PC-3 (cell line): Measurements from ENCODE around the gene EXOC4. TPM values are rescaled to one million over a fixed set of nuclear protein-coding genes. Genes with fewer than 3 reads are reported as not detected.

ENCODE experiments used
- ATAC-seq: fragments of 200-7000 bp; cut with Tn5 transposase; 2 replicates; pipeline ENCODE4 v1.9.1; 2020; ENCODE audit warnings: mild to moderate bottlenecking, moderate library complexity
- BruUV-seq: library from RNA; stranded (reverse); fragments of 400-500 nt; replicated peaks from 2 replicates; lab custom pipeline; 2021; lab: Mats Ljungman, UMichigan
- CTCF ChIA-PET: fragments of 300-600 bp; sonication (Branson Sonifier 250); formaldehyde crosslinking; loops from one replicate; lab custom pipeline; 2022; ENCODE audit warnings: antibody characterized with exemption; lab: Charles Lee
- POLR2A ChIA-PET: fragments of 300-600 bp; sonication (Branson Sonifier 250); formaldehyde crosslinking; loops from one replicate; lab custom pipeline; 2022; ENCODE audit warnings: antibody characterized with exemption; ENCODE audit not compliant: unreplicated experiment; lab: Charles Lee
- DNase-seq: peaks from one replicate; pipeline ENCODE4 v3.0.0-alpha.2; 2015
- H2AFZ ChIP-seq: fragments of 300-600 bp; sonication (generic); 2 replicates; pipeline ENCODE4 v1.6.0; 2016; ENCODE audit warnings: antibody characterized with exemption, low read length
- H3F3A ChIP-seq: fragments of 300-600 bp; sonication (generic); one replicate; pipeline ENCODE4 v1.6.0; 2017; ENCODE audit warnings: antibody characterized with exemption, low read length, control low read depth, mild to moderate bottlenecking; ENCODE audit not compliant: unreplicated experiment
- H3K27ac ChIP-seq: fragments of 300-600 bp; sonication (generic); 2 replicates; pipeline ENCODE4 v1.5.1; 2016; ENCODE audit warnings: mild to moderate bottlenecking, low read length
- H3K27me3 ChIP-seq: fragments of 300-600 bp; sonication (generic); 2 replicates; pipeline ENCODE4 v1.6.1; 2016; ENCODE audit warnings: low read length, mixed read lengths
- H3K36me3 ChIP-seq: fragments of 300-600 bp; sonication (generic); 2 replicates; pipeline ENCODE4 v1.6.1; 2016; ENCODE audit warnings: low read depth, mixed run types, low read length, mixed read lengths
- H3K4me1 ChIP-seq: fragments of 300-600 bp; sonication (generic); 2 replicates; pipeline ENCODE4 v1.5.1; 2016; ENCODE audit warnings: low read length; ENCODE audit not compliant: insufficient read depth
- H3K4me2 ChIP-seq: fragments of 300-600 bp; sonication (generic); 2 replicates; pipeline ENCODE4 v1.6.0; 2016; ENCODE audit warnings: low read length
- H3K4me3 ChIP-seq: fragments of 300-600 bp; sonication (generic); 2 replicates; pipeline ENCODE4 v1.5.1; 2016; ENCODE audit warnings: mild to moderate bottlenecking, low read length, mixed read lengths
- H3K79me2 ChIP-seq: fragments of 300-600 bp; sonication (generic); 2 replicates; pipeline ENCODE4 v1.6.1; 2017; ENCODE audit warnings: low read length, mixed read lengths
- H3K9ac ChIP-seq: fragments of 300-600 bp; sonication (generic); 2 replicates; pipeline ENCODE4 v1.6.0; 2016; ENCODE audit warnings: mild to moderate bottlenecking, low read length
- H3K9me2 ChIP-seq: fragments of 300-600 bp; sonication (generic); replicated peaks from 2 replicates; pipeline ENCODE4 v1.6.1; 2016; ENCODE audit warnings: mixed run types, low read length, mixed read lengths
- H3K9me3 ChIP-seq: fragments of 300-600 bp; sonication (generic); 2 replicates; pipeline ENCODE4 v1.6.1; 2016; ENCODE audit warnings: low read length, mixed read lengths
- H4K20me1 ChIP-seq: fragments of 300-600 bp; sonication (generic); 2 replicates; pipeline ENCODE4 v1.6.1; 2016; ENCODE audit warnings: low read length, mixed read lengths
- CTCF ChIP-seq: fragments of 300-600 bp; sonication (generic); conservative IDR thresholded peaks from 2 replicates; pipeline ENCODE4 v1.5.1; 2017; ENCODE audit warnings: antibody characterized with exemption, low read depth, mild to moderate bottlenecking, low read length
- EZH2 ChIP-seq: fragments of 300-600 bp; sonication (generic); IDR thresholded peaks from one replicate; pipeline ENCODE4 v1.6.1; 2017; ENCODE audit warnings: antibody characterized with exemption, mild to moderate bottlenecking, low read length; ENCODE audit not compliant: unreplicated experiment
- EZH2phosphoT487 ChIP-seq: fragments of 300-600 bp; sonication (generic); IDR thresholded peaks from 2 replicates; pipeline ENCODE4 v1.6.1; 2018; ENCODE audit warnings: mild to moderate bottlenecking, antibody characterized with exemption, low read length, borderline replicate concordance
- intact Hi-C: fragments of 100-400 bp; cut with micrococcal nuclease; formaldehyde crosslinking; loops from 2 replicates; pipeline ENCODE4 v1.9.0; 2023
- total RNA-seq: library from RNA; depleted of rRNA; stranded (reverse); fragments of >200 nt; gene quantifications from 2 replicates; pipeline ENCODE4 v1.2.3, GENCODE V29; 2014

EXOC4 gene
- total RNA-seq, 1 experiment from 2014 or later: 43.5 TPM

DNA sequence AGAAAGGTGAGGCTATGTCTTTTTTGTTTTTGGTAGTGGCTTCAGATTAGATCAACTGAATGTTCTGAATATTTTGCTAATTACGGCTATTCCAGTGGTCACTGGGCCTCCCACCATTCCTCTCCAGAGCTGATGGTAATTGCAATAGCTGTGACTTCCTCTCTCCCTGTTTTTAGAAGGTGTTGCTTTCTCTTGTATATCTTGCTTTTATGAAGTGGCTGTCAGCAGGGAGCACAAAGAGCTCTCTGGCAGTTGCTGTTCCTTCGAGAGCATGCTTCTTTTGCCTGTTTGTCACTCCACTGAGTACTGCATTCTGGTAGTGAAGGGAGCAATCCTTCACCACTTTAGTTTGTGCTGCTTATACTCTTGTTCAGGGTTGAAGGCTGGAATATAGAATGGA is 133.3 kb downstream of the EXOC4 start:
- DNase-seq (no peak), ATAC-seq (no peak)
- no peaks in the 10 kb centered on the region for H3K79me2 ChIP-seq
- no peak overlapping the region for H3K27ac ChIP-seq
- H3K9me3 ChIP-seq: no peaks in the 10 kb centered on the region
- H3K4me1 ChIP-seq: no peaks in the 10 kb centered on the region
- no peaks in the 10 kb centered on the region for H3K9me2 ChIP-seq
- no peak overlapping the region for H2AFZ ChIP-seq
- H4K20me1 ChIP-seq: no peaks in the 10 kb centered on the region
- H3K9ac ChIP-seq: no peak overlapping the region
- H3F3A ChIP-seq: no peaks in the 10 kb centered on the region
- CTCF ChIA-PET: no interaction called here
- H3K4me2 ChIP-seq: no peak overlapping the region
- POLR2A ChIA-PET: no interaction called here
- no peak overlapping the region for H3K4me3 ChIP-seq
- no TSS peak for BruUV-seq
- TF ChIP-seq EZH2 (no peak), CTCF (no peak), EZH2phosphoT487 (no peak)
- H3K36me3 ChIP-seq: no peaks in the 10 kb centered on the region
- H3K27me3 ChIP-seq: no peaks in the 10 kb centered on the region
- intact Hi-C loops: no loop called here

DNA sequence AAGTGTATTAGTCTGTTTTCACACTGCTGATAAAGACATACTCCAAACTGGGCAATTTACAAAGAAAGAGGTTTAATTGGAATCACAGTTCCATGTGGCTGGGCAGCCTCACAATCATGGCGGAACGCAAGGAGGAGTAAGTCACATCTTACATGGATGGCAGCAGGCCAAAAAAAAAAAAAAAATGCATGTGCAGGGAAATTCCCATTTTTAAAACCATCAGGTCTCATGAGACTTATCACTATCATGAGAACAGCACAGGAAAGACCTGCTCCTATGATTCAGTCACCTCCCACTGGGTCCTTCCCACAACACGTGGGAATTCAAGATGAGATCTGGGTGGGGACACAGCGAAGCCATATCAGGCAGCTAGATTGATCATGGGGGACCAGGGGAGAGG is 136.8 kb downstream of the EXOC4 start:
- intact Hi-C loops: no loop called here
- POLR2A ChIA-PET: no interaction called here
- H3K9me2 ChIP-seq: no peaks in the 10 kb centered on the region

GRCh38 chr7:133391206-133391605 is 138.3 kb downstream of the EXOC4 start:
- no peak overlapping the region for H3K4me2 ChIP-seq
- no peak overlapping the region for H2AFZ ChIP-seq
- ChIA-PET CTCF (no interaction called here), POLR2A (interaction anchor here (0.6 kb wide), 1 partner anchor 200 kb away, joined by 4 read pairs; no protein-coding TSS in a partner anchor)
- H3K36me3 ChIP-seq: no peaks in the 10 kb centered on the region
- TF ChIP-seq CTCF (no peak), EZH2phosphoT487 (no peak), EZH2 (no peak)
- H3K27ac ChIP-seq: no peak overlapping the region
- H3K27me3 ChIP-seq: no peaks in the 10 kb centered on the region
- BruUV-seq: no TSS peak
- H3K79me2 ChIP-seq: no peaks in the 10 kb centered on the region
- intact Hi-C loops: no loop called here
- no peaks in the 10 kb centered on the region for H4K20me1 ChIP-seq
- ATAC-seq (no peak), DNase-seq (no peak)
- no peak overlapping the region for H3K4me3 ChIP-seq
- H3K9me2 ChIP-seq: no peaks in the 10 kb centered on the region
- H3K4me1 ChIP-seq: no peaks in the 10 kb centered on the region
- no peak overlapping the region for H3K9ac ChIP-seq
- H3K9me3 ChIP-seq: no peaks in the 10 kb centered on the region
- no peaks in the 10 kb centered on the region for H3F3A ChIP-seq

More for the DNA sequence above, 136.8 kb downstream of the EXOC4 start:
- Histone ChIP-seq H2AFZ (no peak overlapping the region), H3K4me2 (no peak overlapping the region), H3K36me3 (no peaks in the 10 kb centered on the region), H4K20me1 (no peaks in the 10 kb centered on the region), H3K79me2 (no peaks in the 10 kb centered on the region), H3K4me3 (no peak overlapping the region), H3K27me3 (no peaks in the 10 kb centered on the region), H3K9me3 (no peaks in the 10 kb centered on the region), H3K4me1 (no peaks in the 10 kb centered on the region), H3K9ac (no peak overlapping the region), H3F3A (no peaks in the 10 kb centered on the region), H3K27ac (no peak overlapping the region)
- DNase-seq (no peak), ATAC-seq (no peak)
- TF ChIP-seq EZH2: no peak
- CTCF ChIA-PET: no interaction called here
- no TSS peak for BruUV-seq
